HG02981 (cell line): ENCODE data around the gene SOD2.
"Not testable (repeated sequence)": the region's sequence is repeated elsewhere in the genome, so short reads cannot be mapped to it uniquely, and the experiment has no call there.

Experiments used
- ATAC-seq: cut with Tn5 transposase; IDR thresholded peaks from one replicate; pipeline ENCODE4 v1.9.1; 2021; ENCODE audit warnings: mild to moderate bottlenecking, moderate library complexity; ENCODE audit not compliant: unreplicated experiment

SOD2 gene

GRCh38 chr6:159693128-159693893, at the start of gene SOD2:
SOD2 (minus strand) TSS chr6:159693241; CDS start chr6:159693167, 74 bp downstream.
- peak; percentile 75 for ATAC-seq

GRCh38 chr6:159742165-159742564, 49.1 kb upstream of the SOD2 start:
- no peak for ATAC-seq

GRCh38 chr6:159739341-159739740, 46.3 kb upstream of the SOD2 start:
- no peak for ATAC-seq

DNA sequence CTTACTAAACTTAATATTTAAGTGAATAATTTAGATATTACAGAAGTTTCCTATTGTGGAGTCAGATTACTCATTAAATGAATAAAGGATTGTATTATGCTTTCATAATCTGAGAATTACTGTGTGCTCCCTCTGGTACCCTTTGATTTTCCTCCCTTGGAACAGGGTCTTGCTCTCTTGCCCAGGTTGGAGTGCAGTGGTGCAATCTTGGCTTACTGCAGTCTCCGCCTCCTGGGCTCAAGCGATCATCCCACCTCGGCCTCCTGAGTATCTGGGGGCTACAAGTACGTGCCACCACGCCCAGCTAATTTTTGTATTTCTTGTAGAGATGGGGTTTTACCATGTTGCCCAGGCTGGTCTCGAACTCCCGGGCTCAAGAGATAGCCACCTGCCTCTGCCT, 43.9 kb upstream of the SOD2 start:
- no peak for ATAC-seq

DNA sequence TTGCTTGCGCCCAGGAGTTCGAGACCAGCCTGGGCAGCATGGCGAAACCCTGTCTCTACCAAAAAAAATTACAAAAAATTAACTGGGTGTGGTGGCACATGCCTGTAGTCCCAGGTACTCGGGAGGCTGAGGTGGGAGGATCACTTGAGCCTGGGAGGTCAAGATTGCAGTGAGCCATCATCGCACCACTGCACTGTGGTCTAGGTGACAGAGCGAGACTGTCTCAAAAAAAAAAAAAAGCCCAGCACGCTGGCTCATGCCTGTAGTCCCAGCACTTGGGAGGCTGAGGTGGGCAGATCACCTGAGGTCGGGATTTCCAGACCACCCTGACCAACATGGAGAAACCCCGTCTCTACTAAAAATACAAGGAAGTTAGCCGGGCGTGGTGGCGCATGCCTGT, 40.4 kb upstream of the SOD2 start:
- ATAC-seq, result not testable (repeated sequence)

GRCh38 chr6:159732550-159732949, 39.5 kb upstream of the SOD2 start:
- ATAC-seq, result not testable (repeated sequence)

- no peak for ATAC-seq
Observed at GRCh38 chr6:159730332-159730676, 37.3 kb upstream of the SOD2 start.

- ATAC-seq, result no peak
Observed at GRCh38 chr6:159729598-159730331, 36.7 kb upstream of the SOD2 start.

GRCh38 chr6:159728531-159728964, 35.5 kb upstream of the SOD2 start:
- no peak for ATAC-seq

GRCh38 chr6:159727717-159728445, 34.8 kb upstream of the SOD2 start:
- ATAC-seq, result peak; percentile 33

GRCh38 chr6:159726918-159727716, 34.1 kb upstream of the SOD2 start, which contains the start of gene WTAP:
WTAP (plus strand) TSS chr6:159727506; CDS start chr6:159736266, 8,760 bp downstream.
- peak; percentile 76 for ATAC-seq

DNA sequence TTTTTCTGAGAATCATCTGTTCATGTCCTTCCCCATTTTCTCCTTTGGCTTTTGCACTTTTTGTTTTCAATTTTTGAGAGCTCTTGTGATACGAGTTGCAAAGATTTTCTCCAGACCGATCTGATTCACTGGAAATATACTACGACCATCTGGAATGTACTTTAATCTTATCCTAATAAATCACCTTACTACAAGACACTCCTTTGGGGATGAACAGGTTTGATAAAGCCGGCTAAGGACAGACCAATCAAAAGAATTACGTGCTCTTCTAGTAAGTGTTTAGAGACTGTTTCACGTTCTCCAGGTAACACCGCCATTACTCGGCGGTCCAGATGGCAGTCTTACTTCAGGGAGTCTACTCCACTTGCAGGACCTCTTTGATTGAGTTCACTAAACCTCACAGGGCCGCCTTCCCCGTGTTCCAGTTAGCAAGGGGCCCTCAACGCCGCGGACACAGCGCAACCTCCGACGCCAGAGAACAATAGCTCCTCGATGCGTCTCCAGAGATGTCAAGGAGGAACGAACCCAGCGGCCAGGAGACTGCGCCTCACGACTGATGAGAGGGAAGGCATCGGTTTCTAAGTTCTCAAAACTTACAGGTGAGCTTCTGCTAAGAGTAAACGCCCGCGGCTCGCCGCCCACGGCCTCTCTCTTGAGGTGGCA, 33.3 kb upstream of the SOD2 start:
- no peak for ATAC-seq

GRCh38 chr6:159725208-159725607, 32.2 kb upstream of the SOD2 start:
- not testable (repeated sequence) for ATAC-seq

- no peak for ATAC-seq
Observed at GRCh38 chr6:159724778-159725177, 31.7 kb upstream of the SOD2 start.

DNA sequence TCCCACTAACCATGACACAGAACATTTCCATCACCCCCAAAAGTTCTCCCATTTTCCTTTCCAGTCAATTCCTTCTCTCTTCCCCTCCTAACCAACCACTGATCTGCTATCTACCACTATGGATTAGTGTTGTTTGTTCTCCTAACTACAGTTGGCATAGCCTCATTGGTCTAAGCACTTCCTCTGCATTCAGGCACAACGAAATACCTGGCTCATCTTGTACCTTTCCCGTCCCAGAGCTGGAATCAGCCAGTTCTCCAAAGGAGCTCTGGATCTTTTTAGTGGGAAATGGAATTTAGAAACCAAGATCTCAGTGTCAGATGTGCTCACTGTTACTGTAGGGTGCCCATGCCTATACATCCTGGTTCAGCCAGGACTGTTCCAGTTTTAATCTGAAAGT, 30.2 kb upstream of the SOD2 start:
- ATAC-seq, result no peak

GRCh38 chr6:159722655-159723054, 29.6 kb upstream of the SOD2 start:
- no peak for ATAC-seq

DNA sequence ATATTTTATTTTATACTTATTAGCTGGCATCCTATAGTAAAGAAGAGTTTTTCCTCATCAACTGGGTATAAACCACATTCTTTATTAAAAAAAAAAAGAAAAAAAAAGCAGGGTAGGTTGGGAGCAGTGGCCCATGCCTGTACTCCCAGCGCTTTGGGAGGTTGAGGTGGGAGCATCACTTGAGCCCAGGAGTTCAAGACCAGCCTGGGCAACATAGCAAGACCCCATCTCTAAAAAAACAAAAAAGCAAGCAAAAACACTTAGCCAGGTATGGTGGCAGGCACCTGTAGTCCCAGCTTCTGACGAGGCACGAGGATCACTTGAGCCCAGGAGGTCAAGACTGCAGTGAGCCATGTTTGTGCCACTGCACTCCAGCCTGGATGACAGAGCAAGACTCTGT, 28.9 kb upstream of the SOD2 start:
- ATAC-seq, result not testable (repeated sequence)

GRCh38 chr6:159720708-159721107, 27.7 kb upstream of the SOD2 start:
- no peak for ATAC-seq

DNA sequence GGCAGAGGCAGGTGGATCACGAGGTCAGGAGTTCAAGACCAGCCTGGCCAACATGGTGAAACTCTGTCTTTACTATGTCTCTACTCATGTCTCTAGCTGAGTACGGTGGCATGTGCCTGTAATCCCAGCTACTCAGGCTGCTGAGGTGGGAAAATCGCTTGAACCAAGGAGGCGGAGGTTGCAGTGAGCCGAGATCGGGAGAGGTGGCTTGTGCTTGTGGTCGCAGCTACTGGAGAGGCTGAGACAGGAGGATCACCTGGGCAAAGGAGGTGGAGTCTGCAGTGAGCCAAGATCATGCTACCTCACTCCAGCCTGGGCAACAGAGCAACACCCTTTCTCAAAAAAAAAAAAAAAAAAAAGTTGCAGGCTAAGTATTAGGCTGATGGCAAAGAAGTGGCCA, 26.2 kb upstream of the SOD2 start:
- ATAC-seq, result no peak

- ATAC-seq, result no peak
Observed at GRCh38 chr6:159718634-159719033, 25.6 kb upstream of the SOD2 start.
